Smooth muscle cell (in vitro differentiated cells): Measurements from ENCODE around the gene BFSP1. TPM values are rescaled to one million over a fixed set of nuclear protein-coding genes. Genes with fewer than 3 reads are reported as not detected.

Experiments
- DNase-seq: peaks from one replicate; lab custom pipeline; 2025; ENCODE audit not compliant: unreplicated experiment; lab: John Stamatoyannopoulos, UW
- H2AFZ ChIP-seq: fragments of 200-600 bp; sonication (generic); 2 replicates; pipeline ENCODE4 v1.6.0; 2016; ENCODE audit warnings: antibody characterized with exemption, low read depth, mild to moderate bottlenecking
- H3F3A ChIP-seq: fragments of 200-600 bp; sonication (generic); 2 replicates; pipeline ENCODE4 v1.6.0; 2017; ENCODE audit warnings: antibody characterized with exemption, low read depth
- H3K27ac ChIP-seq: fragments of 200-600 bp; sonication (generic); 2 replicates; pipeline ENCODE4 v1.5.1; 2016; ENCODE audit warnings: low read depth, mild to moderate bottlenecking
- H3K27me3 ChIP-seq: fragments of 200-600 bp; sonication (generic); 2 replicates; pipeline ENCODE4 v1.6.1; 2016; ENCODE audit warnings: low read depth, mild to moderate bottlenecking
- H3K36me3 ChIP-seq: fragments of 200-600 bp; sonication (generic); 2 replicates; pipeline ENCODE4 v1.5.1; 2016; ENCODE audit warnings: low read depth
- H3K4me1 ChIP-seq: fragments of 200-600 bp; sonication (generic); 2 replicates; pipeline ENCODE4 v1.5.1; 2016; ENCODE audit warnings: low read depth
- H3K4me2 ChIP-seq: fragments of 200-600 bp; sonication (generic); 2 replicates; pipeline ENCODE4 v1.6.0; 2016; ENCODE audit warnings: mild to moderate bottlenecking
- H3K4me3 ChIP-seq: fragments of 200-600 bp; sonication (generic); 2 replicates; pipeline ENCODE4 v1.5.1; 2016; ENCODE audit warnings: mild to moderate bottlenecking
- H3K79me2 ChIP-seq: fragments of 200-600 bp; sonication (generic); 2 replicates; pipeline ENCODE4 v1.6.0; 2016; ENCODE audit warnings: low read depth, mild to moderate bottlenecking
- H3K9ac ChIP-seq: fragments of 200-600 bp; sonication (generic); 2 replicates; pipeline ENCODE4 v1.6.0; 2016; ENCODE audit warnings: low read depth
- H3K9me3 ChIP-seq: fragments of 200-600 bp; sonication (generic); replicated peaks from 2 replicates; pipeline ENCODE4 v1.5.1; 2016; ENCODE audit warnings: low read depth
- H4K20me1 ChIP-seq: fragments of 200-600 bp; sonication (generic); 2 replicates; pipeline ENCODE4 v1.6.0; 2016; ENCODE audit warnings: low read depth
- WGBS: methylation state at CpG from one replicate; pipeline ENCODE4 v1.1.7; 2016; ENCODE audit warnings: low lambda C conversion rate; 5-methylcytosine and 5-hydroxymethylcytosine counted together
- polyA plus RNA-seq: library from polyadenylated mRNA; unstranded; fragments of >200 nt; fragmentation: Nextera tagmentation; extraction: Ambion mirVana; gene quantifications from 2 replicates; pipeline ENCODE4 v1.2.1, GENCODE V29; 2016
- total RNA-seq: library from RNA; depleted of rRNA; stranded (reverse); fragments of >200 nt; gene quantifications from 2 replicates; pipeline ENCODE4 v1.2.3, GENCODE V29; 2014
- TF ChIP-seq, protein P1 (sequence below): fragments of 200-600 bp; sonication (generic); IDR thresholded peaks from 2 replicates; pipeline ENCODE4 v1.5.1; 2017; ENCODE audit warnings: borderline replicate concordance, mild to moderate bottlenecking, antibody characterized with exemption; ENCODE audit not compliant: insufficient read depth, poor library complexity, severe bottlenecking

BFSP1 gene
- total and polyA plus RNA-seq, 2 experiments from 2014 or later = 0.76 to 1.6 TPM

GRCh38 chr20:17503301-17504065 is 27.7 kb downstream of the BFSP1 start:
- H4K20me1 ChIP-seq = no peaks in the 10 kb centered on the region
- H3K79me2 ChIP-seq = no peaks in the 10 kb centered on the region
- no peak overlapping the region for H2AFZ ChIP-seq
- H3K4me1 ChIP-seq = no peaks in the 10 kb centered on the region
- no peaks in the 10 kb centered on the region for H3K27me3 ChIP-seq
- no peak for DNase-seq
- no peaks in the 10 kb centered on the region for H3K9me3 ChIP-seq
- H3K9ac ChIP-seq = no peak overlapping the region
- no peak overlapping the region for H3K27ac ChIP-seq
- H3K4me2 ChIP-seq = no peak overlapping the region
- 92% methylated on average over 6 of the region's 6 CpGs for WGBS
- no peak overlapping the region for H3K4me3 ChIP-seq
- TF ChIP-seq, protein P1, sequence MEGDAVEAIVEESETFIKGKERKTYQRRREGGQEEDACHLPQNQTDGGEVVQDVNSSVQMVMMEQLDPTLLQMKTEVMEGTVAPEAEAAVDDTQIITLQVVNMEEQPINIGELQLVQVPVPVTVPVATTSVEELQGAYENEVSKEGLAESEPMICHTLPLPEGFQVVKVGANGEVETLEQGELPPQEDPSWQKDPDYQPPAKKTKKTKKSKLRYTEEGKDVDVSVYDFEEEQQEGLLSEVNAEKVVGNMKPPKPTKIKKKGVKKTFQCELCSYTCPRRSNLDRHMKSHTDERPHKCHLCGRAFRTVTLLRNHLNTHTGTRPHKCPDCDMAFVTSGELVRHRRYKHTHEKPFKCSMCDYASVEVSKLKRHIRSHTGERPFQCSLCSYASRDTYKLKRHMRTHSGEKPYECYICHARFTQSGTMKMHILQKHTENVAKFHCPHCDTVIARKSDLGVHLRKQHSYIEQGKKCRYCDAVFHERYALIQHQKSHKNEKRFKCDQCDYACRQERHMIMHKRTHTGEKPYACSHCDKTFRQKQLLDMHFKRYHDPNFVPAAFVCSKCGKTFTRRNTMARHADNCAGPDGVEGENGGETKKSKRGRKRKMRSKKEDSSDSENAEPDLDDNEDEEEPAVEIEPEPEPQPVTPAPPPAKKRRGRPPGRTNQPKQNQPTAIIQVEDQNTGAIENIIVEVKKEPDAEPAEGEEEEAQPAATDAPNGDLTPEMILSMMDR = no peak
- no peaks in the 10 kb centered on the region for H3K36me3 ChIP-seq
- peaks cover 6% of the 10 kb centered on the region for H3F3A ChIP-seq

- Histone ChIP-seq H3K4me3 (no peak overlapping the region), H2AFZ (no peak overlapping the region), H3F3A (peaks cover 6% of the 10 kb centered on the region), H3K4me1 (no peaks in the 10 kb centered on the region), H4K20me1 (no peaks in the 10 kb centered on the region), H3K4me2 (no peak overlapping the region), H3K79me2 (no peaks in the 10 kb centered on the region), H3K36me3 (no peaks in the 10 kb centered on the region), H3K9me3 (no peaks in the 10 kb centered on the region), H3K27ac (no peak overlapping the region), H3K9ac (no peak overlapping the region), H3K27me3 (no peaks in the 10 kb centered on the region)
- DNase-seq = no peak
- WGBS = 87% methylated on average over 4 of the region's 4 CpGs
- TF ChIP-seq, protein P1 = no peak
Measured at GRCh38 chr20:17502105-17502504, 29.1 kb downstream of the BFSP1 start.

DNA sequence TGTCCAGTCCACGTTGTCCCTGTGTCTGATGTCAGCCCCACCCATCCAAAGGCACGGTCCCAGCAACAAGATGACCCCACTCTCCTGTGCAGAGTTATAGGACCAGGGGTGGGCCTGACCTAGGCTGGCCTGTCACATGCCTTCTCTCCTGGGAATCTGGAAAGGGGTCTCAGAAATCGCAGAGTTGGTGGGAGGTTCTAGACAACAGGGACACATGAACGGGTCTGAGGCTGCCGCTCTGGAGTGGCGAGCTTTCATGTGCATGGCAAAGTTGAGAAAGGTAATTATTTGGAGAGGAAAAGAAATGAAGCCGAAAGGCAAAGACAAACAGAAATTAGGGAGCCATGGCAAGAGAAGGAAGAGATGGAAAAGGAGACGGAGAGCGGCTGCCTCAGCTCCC is 29.5 kb downstream of the BFSP1 start:
- TF ChIP-seq, protein P1 = no peak
- Histone ChIP-seq H3K27ac (no peak overlapping the region), H3K9ac (no peak overlapping the region), H3K4me2 (no peak overlapping the region), H3K9me3 (no peaks in the 10 kb centered on the region), H3K4me3 (no peak overlapping the region), H3F3A (peaks cover 6% of the 10 kb centered on the region), H3K4me1 (no peaks in the 10 kb centered on the region), H4K20me1 (no peaks in the 10 kb centered on the region), H3K79me2 (no peaks in the 10 kb centered on the region), H2AFZ (no peak overlapping the region), H3K36me3 (no peaks in the 10 kb centered on the region), H3K27me3 (no peaks in the 10 kb centered on the region)
- DNase-seq = no peak
- 88% methylated on average over 9 of the region's 9 CpGs for WGBS

- Histone ChIP-seq H3K4me3 (no peak overlapping the region), H3K9ac (no peak overlapping the region), H2AFZ (no peak overlapping the region), H3K27ac (no peak overlapping the region), H3K36me3 (no peaks in the 10 kb centered on the region), H3K4me2 (no peak overlapping the region), H3K9me3 (no peaks in the 10 kb centered on the region), H3K4me1 (no peaks in the 10 kb centered on the region), H4K20me1 (no peaks in the 10 kb centered on the region), H3F3A (peaks cover 3% of the 10 kb centered on the region), H3K79me2 (no peaks in the 10 kb centered on the region), H3K27me3 (no peaks in the 10 kb centered on the region)
- DNase-seq = no peak
- WGBS = 92% methylated on average over 7 of the region's 7 CpGs
- TF ChIP-seq, protein P1 = no peak
Measured at GRCh38 chr20:17500826-17501225, 30.4 kb downstream of the BFSP1 start.
